BE2C (cell line): ENCODE measurements around the gene SIRPA.

ENCODE experiments used
- DNase-seq: peaks from one replicate; pipeline ENCODE4 v3.0.0-alpha.2; 2020
- H3K27me3 ChIP-seq: fragments of 250-450 bp; sonication (Bioruptor Pico); 2 replicates; pipeline ENCODE4 v1.5.1; 2020; ENCODE audit warnings: mild to moderate bottlenecking
- H3K36me3 ChIP-seq: fragments of 250-450 bp; sonication (Bioruptor Pico); 2 replicates; pipeline ENCODE4 v1.5.1; 2020; ENCODE audit warnings: mild to moderate bottlenecking
- H3K4me1 ChIP-seq: fragments of 250-450 bp; sonication (Bioruptor Pico); 2 replicates; pipeline ENCODE4 v1.5.1; 2020
- H3K4me3 ChIP-seq: 2 replicates; pipeline ENCODE4 v1.5.1; 2011; ENCODE audit warnings: low read depth, low read length
- H3K9me3 ChIP-seq: fragments of 250-450 bp; sonication (Bioruptor Pico); 2 replicates; pipeline ENCODE4 v1.5.1; 2020
- CTCF ChIP-seq: IDR thresholded peaks from 2 replicates; pipeline ENCODE4 v1.5.1; 2012; ENCODE audit warnings: mild to moderate bottlenecking, low read depth, low read length

SIRPA gene

GRCh38 chr20:1897965-1898464 is 2.8 kb downstream of the SIRPA start:
- no peak for DNase-seq
- H3K27me3 ChIP-seq = no peaks in the 10 kb centered on the region
- H3K9me3 ChIP-seq = no peaks in the 10 kb centered on the region
- no peaks in the 10 kb centered on the region for H3K36me3 ChIP-seq
- no peaks in the 10 kb centered on the region for H3K4me1 ChIP-seq
- no peak for TF ChIP-seq CTCF
- H3K4me3 ChIP-seq = no peak overlapping the region

- H3K4me3 ChIP-seq = no peak overlapping the region
- no peaks in the 10 kb centered on the region for H3K36me3 ChIP-seq
- H3K27me3 ChIP-seq = no peaks in the 10 kb centered on the region
- TF ChIP-seq CTCF = no peak
- no peaks in the 10 kb centered on the region for H3K9me3 ChIP-seq
- no peaks in the 10 kb centered on the region for H3K4me1 ChIP-seq
- DNase-seq = no peak
These were observed 3.5 kb downstream of the SIRPA start for GRCh38 chr20:1898482-1899240.

GRCh38 chr20:1899241-1899525 is 4.0 kb downstream of the SIRPA start:
- Histone ChIP-seq H3K4me3 (no peak overlapping the region), H3K4me1 (no peaks in the 10 kb centered on the region), H3K36me3 (no peaks in the 10 kb centered on the region), H3K27me3 (no peaks in the 10 kb centered on the region), H3K9me3 (no peaks in the 10 kb centered on the region)
- TF ChIP-seq CTCF = no peak
- no peak for DNase-seq

- Histone ChIP-seq H3K36me3 (no peaks in the 10 kb centered on the region), H3K4me3 (no peak overlapping the region), H3K9me3 (no peaks in the 10 kb centered on the region), H3K4me1 (no peaks in the 10 kb centered on the region), H3K27me3 (no peaks in the 10 kb centered on the region)
- peak; percentile 70 for TF ChIP-seq CTCF
- peak; percentile 64 for DNase-seq
These were observed 5.2 kb downstream of the SIRPA start for GRCh38 chr20:1900321-1900801.

- DNase-seq = no peak
- TF ChIP-seq CTCF = no peak
- H3K4me3 ChIP-seq = no peak overlapping the region
These were observed 6.5 kb downstream of the SIRPA start for GRCh38 chr20:1901704-1902103.

GRCh38 chr20:1902188-1902587 is 7.0 kb downstream of the SIRPA start:
- no peak for TF ChIP-seq CTCF
- H3K9me3 ChIP-seq = no peaks in the 10 kb centered on the region
- no peaks in the 10 kb centered on the region for H3K27me3 ChIP-seq
- no peaks in the 10 kb centered on the region for H3K4me1 ChIP-seq
- H3K36me3 ChIP-seq = no peaks in the 10 kb centered on the region
- DNase-seq = no peak
- no peak overlapping the region for H3K4me3 ChIP-seq

More at GRCh38 chr20:1901704-1902103, 6.5 kb downstream of the SIRPA start:
- H3K9me3 ChIP-seq = no peaks in the 10 kb centered on the region
- no peaks in the 10 kb centered on the region for H3K4me1 ChIP-seq
- H3K27me3 ChIP-seq = no peaks in the 10 kb centered on the region
- H3K36me3 ChIP-seq = no peaks in the 10 kb centered on the region
